ENCODE measurements around the gene PAPPA2. TPM values are rescaled to one million over a fixed set of nuclear protein-coding genes. Genes with fewer than 3 reads are reported as not detected.

Gene PAPPA2
- total and polyA plus RNA-seq, 8 donors: under 0.01 to 10.3 (median 0.29) TPM; not detected in 1

DNA sequence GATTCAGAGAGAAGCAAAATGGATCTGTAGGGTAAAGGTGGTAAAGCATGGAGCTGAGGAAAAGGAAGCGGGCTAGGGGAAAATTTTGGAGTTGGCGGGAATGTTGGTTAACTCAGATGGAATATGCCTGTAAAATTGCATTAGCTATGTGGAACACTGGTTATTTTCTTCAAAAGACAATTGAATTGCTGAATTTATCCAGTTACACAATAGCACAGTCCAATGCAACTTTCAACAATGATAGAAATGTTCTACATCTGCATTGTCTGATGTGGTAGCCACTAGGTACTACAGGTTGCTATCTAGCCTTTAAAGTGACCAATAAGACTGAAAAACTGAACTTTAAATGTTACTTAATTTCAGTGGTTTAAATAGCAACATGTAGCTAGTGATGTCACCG, 386.3 kb downstream of the PAPPA2 start:
- H3K4me3 ChIP-seq: no peak overlapping the region

DNA sequence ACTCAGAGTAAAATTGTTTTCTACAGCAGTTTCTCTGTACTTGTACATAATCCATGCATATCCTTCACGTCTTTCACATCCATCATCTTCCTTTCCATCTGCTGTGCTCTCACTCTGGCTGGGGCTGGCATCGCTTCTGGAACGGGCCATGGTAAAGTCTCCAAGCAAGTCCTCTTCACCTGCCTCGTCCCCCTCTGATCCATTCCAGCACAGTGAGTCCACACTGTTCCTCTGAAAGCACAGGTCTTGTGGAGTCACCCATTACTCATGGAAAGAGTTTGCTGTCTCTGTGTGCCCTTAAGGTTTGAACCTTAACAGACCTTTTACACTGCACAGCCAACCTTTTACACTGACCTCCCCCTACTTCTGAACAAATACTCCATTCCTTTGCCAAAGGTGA, 387.9 kb downstream of the PAPPA2 start:
- no peak for DNase-seq
- 65 to 86% (median 81%) methylated on average over 4 of the region's 4 CpGs for WGBS, 5 donors

More for the DNA sequence above, 386.3 kb downstream of the PAPPA2 start:
- peaks cover 0 to 4% (median 0%) of the 10 kb centered on the region in 3 donors for H3K27me3 ChIP-seq
- H3K9me3 ChIP-seq: no peaks in the 10 kb centered on the region
- no peak for TF ChIP-seq EP300 (IDR thresholded peaks at IDR 0.05)
- no peak for TF ChIP-seq POLR2A (IDR thresholded peaks at IDR 0.05)
- TF ChIP-seq, protein P1, sequence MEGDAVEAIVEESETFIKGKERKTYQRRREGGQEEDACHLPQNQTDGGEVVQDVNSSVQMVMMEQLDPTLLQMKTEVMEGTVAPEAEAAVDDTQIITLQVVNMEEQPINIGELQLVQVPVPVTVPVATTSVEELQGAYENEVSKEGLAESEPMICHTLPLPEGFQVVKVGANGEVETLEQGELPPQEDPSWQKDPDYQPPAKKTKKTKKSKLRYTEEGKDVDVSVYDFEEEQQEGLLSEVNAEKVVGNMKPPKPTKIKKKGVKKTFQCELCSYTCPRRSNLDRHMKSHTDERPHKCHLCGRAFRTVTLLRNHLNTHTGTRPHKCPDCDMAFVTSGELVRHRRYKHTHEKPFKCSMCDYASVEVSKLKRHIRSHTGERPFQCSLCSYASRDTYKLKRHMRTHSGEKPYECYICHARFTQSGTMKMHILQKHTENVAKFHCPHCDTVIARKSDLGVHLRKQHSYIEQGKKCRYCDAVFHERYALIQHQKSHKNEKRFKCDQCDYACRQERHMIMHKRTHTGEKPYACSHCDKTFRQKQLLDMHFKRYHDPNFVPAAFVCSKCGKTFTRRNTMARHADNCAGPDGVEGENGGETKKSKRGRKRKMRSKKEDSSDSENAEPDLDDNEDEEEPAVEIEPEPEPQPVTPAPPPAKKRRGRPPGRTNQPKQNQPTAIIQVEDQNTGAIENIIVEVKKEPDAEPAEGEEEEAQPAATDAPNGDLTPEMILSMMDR (IDR thresholded peaks at IDR 0.05): no peak
- H3K27ac ChIP-seq: no peak overlapping the region
- no peak for DNase-seq
- H3K36me3 ChIP-seq: no peaks in the 10 kb centered on the region
- WGBS, 5 donors: 72 to 96% (median 95%) methylated on average over 3 of the region's 3 CpGs
- intact Hi-C loops (cut with DNase I; ENCODE audit: low total_unique reads): loop anchor here (10.0 kb wide), 1 partner anchor 474 kb away; no protein-coding TSS in a partner anchor
- H3K4me1 ChIP-seq: peaks cover 0 to 3% (median 0%) of the 10 kb centered on the region in 4 donors

DNA sequence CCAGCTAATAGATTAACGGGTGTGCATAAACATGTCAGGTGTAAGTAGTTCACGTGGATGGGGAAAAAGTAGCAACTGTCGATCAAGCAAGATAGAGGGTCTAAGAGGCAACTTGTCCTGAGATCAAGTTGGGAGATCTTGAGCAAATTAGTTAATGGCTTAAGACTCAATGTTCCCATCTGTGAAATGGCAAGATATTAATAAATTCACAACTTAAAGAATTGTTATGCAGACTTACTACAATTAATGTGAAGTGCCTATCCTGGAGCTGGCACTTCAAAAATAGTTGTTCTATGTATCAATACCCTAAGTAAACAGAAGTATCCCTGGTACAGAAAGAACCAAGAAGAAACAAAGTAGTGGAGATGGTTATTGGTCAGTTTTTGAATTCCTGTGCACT, 389.1 kb downstream of the PAPPA2 start:
- Histone ChIP-seq H3K9me3 (no peaks in the 10 kb centered on the region), H3K27ac (no peak overlapping the region), H3K4me1 (no peaks in the 10 kb centered on the region), H3K27me3 (peaks cover 0 to 4% (median 0%) of the 10 kb centered on the region in 3 donors), H3K36me3 (no peaks in the 10 kb centered on the region), H3K4me3 (no peak overlapping the region)
- TF ChIP-seq POLR2AphosphoS5 (IDR thresholded peaks at IDR 0.05) (no peak), EP300 (IDR thresholded peaks at IDR 0.05) (no peak), POLR2A (IDR thresholded peaks at IDR 0.05) (no peak)
- TF ChIP-seq, protein P1 (IDR thresholded peaks at IDR 0.05): no peak
- no peak for DNase-seq
- intact Hi-C loops (cut with DNase I; ENCODE audit: low total_unique reads): no loop called here
- WGBS, 5 donors: 89 to 95% (median 91%) methylated on average over 3 of the region's 3 CpGs

More for the DNA sequence above, 387.9 kb downstream of the PAPPA2 start:
- TF ChIP-seq, protein P1 (IDR thresholded peaks at IDR 0.05): no peak
- TF ChIP-seq POLR2AphosphoS5 (IDR thresholded peaks at IDR 0.05): no peak
- TF ChIP-seq EP300 (IDR thresholded peaks at IDR 0.05): no peak
- no peak for TF ChIP-seq POLR2A (IDR thresholded peaks at IDR 0.05)
- Histone ChIP-seq H3K36me3 (no peaks in the 10 kb centered on the region), H3K4me1 (peaks cover 0 to 2% (median 0%) of the 10 kb centered on the region in 4 donors), H3K27ac (no peak overlapping the region), H3K9me3 (no peaks in the 10 kb centered on the region), H3K27me3 (peaks cover 0 to 4% (median 0%) of the 10 kb centered on the region in 3 donors), H3K4me3 (no peak overlapping the region)
- intact Hi-C loops (cut with DNase I; ENCODE audit: low total_unique reads): no loop called here

DNA sequence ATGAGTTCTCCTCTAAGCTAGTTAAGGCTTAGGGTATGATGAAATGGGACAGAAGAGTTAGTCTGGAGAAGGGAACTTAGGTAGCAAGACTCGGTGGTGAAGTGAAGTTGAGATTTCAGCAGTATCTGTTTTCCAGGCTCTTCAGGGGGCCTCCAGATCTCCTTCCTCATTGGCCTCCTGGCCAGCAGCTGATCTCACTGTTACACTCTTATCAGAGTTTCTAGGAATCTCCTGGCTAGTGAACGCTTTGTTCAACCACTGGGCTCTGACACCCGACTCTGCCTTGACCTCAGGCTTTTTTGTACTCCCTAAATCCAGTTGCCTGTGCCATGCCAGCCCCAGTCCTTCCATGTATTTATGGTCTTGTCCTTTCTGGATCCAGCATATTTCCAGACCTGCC, 390.5 kb downstream of the PAPPA2 start:
- DNase-seq: no peak
- Histone ChIP-seq H3K9me3 (no peaks in the 10 kb centered on the region), H3K4me3 (no peak overlapping the region), H3K36me3 (no peaks in the 10 kb centered on the region), H3K4me1 (no peaks in the 10 kb centered on the region), H3K27ac (no peak overlapping the region), H3K27me3 (peaks cover 0 to 4% (median 0%) of the 10 kb centered on the region in 3 donors)
- 35 to 59% (median 44%) methylated on average over 3 of the region's 3 CpGs for WGBS, 5 donors
- intact Hi-C loops (cut with DNase I; ENCODE audit: low total_unique reads): no loop called here
- TF ChIP-seq POLR2A (IDR thresholded peaks at IDR 0.05) (no peak), POLR2AphosphoS5 (IDR thresholded peaks at IDR 0.05) (no peak), EP300 (IDR thresholded peaks at IDR 0.05) (no peak)
- TF ChIP-seq, protein P1 (IDR thresholded peaks at IDR 0.05): no peak

Measured in stomach (tissue), 9 donors.